Suprapubic skin (tissue), 3 donors: ENCODE data around the gene SPRR2A.

Source experiments
- CTCF ChIP-seq, 2 donors: fragments of 200-600 bp in 1 of 2; fragments of 450-650 bp in 1 of 2; sonication (generic) in 1 of 2; IDR thresholded peaks; one replicate each; pipeline ENCODE4 v1.5.1; 2016 to 2019; ENCODE audit warnings: antibody characterized with exemption in 2 of 2, mild to moderate bottlenecking in 1 of 2, moderate library complexity in 1 of 2
- POLR2A ChIP-seq, 2 donors: fragments of 450-650 bp; IDR thresholded peaks; one replicate each; pipeline ENCODE4 v1.6.1; 2017; ENCODE audit warnings: antibody characterized with exemption in 2 of 2, mild to moderate bottlenecking in 2 of 2, moderate library complexity in 2 of 2

- TF ChIP-seq CTCF (IDR thresholded peaks at IDR 0.05): no peak
- TF ChIP-seq POLR2A (IDR thresholded peaks at IDR 0.05): no peak
These were observed 42.9 kb upstream of the SPRR2A start for GRCh38 chr1:153100245-153100644.
